Gastroesophageal sphincter (tissue), 3 donors: ENCODE data around the gene ITPA.

Source experiments
- POLR2A ChIP-seq, 2 donors: fragments of 450-650 bp; IDR thresholded peaks; one replicate each; pipeline ENCODE4 v1.6.1; 2017; ENCODE audit warnings: antibody characterized with exemption in 2 of 2, mild to moderate bottlenecking in 2 of 2, moderate library complexity in 1 of 2
- POLR2AphosphoS5 ChIP-seq: sonication (generic); formaldehyde crosslinking; IDR thresholded peaks from one replicate; pipeline ENCODE4 v1.6.1; 2017; ENCODE audit warnings: antibody characterized with exemption
- TF ChIP-seq, protein P1 (sequence below), 4 experiments: fragments of 200-600 bp in 2 of 4; fragments of 450-650 bp in 2 of 4; sonication (generic) in 1 of 4; IDR thresholded peaks; one replicate each; pipeline ENCODE4 v1.5.1; 2017 to 2019; ENCODE audit warnings: antibody characterized with exemption in 4 of 4, mild to moderate bottlenecking in 2 of 4, moderate library complexity in 2 of 4

- TF ChIP-seq, protein P1, sequence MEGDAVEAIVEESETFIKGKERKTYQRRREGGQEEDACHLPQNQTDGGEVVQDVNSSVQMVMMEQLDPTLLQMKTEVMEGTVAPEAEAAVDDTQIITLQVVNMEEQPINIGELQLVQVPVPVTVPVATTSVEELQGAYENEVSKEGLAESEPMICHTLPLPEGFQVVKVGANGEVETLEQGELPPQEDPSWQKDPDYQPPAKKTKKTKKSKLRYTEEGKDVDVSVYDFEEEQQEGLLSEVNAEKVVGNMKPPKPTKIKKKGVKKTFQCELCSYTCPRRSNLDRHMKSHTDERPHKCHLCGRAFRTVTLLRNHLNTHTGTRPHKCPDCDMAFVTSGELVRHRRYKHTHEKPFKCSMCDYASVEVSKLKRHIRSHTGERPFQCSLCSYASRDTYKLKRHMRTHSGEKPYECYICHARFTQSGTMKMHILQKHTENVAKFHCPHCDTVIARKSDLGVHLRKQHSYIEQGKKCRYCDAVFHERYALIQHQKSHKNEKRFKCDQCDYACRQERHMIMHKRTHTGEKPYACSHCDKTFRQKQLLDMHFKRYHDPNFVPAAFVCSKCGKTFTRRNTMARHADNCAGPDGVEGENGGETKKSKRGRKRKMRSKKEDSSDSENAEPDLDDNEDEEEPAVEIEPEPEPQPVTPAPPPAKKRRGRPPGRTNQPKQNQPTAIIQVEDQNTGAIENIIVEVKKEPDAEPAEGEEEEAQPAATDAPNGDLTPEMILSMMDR (IDR thresholded peaks at IDR 0.05) = no peak
- TF ChIP-seq POLR2AphosphoS5 (no peak), POLR2A (IDR thresholded peaks at IDR 0.05) (no peak)
Measured at GRCh38 chr20:3270051-3270450, 60.8 kb downstream of the ITPA start.
